Measurements from ENCODE around the gene DLG1. TPM values are rescaled to one million over a fixed set of nuclear protein-coding genes. Genes with fewer than 3 reads are reported as not detected.

The DLG1 gene
- total RNA-seq, 2 donors from 2014 or later = 115 to 124 TPM

GRCh38 chr3:197132916-197133530 lies 165.4 kb downstream of the DLG1 start:
- Histone ChIP-seq H3K9ac (ENCODE audit: low read depth in 2 of 2, low read length in 2 of 2) (no peak overlapping the region), H3K27ac (no peak overlapping the region), H3K4me1 (no peaks in the 10 kb centered on the region), H3K9me3 (no peaks in the 10 kb centered on the region), H3K36me3 (peaks cover 8% of the 10 kb centered on the region), H3K4me3 (no peak overlapping the region), H3K27me3 (no peaks in the 10 kb centered on the region)
- TF ChIP-seq, protein P1, sequence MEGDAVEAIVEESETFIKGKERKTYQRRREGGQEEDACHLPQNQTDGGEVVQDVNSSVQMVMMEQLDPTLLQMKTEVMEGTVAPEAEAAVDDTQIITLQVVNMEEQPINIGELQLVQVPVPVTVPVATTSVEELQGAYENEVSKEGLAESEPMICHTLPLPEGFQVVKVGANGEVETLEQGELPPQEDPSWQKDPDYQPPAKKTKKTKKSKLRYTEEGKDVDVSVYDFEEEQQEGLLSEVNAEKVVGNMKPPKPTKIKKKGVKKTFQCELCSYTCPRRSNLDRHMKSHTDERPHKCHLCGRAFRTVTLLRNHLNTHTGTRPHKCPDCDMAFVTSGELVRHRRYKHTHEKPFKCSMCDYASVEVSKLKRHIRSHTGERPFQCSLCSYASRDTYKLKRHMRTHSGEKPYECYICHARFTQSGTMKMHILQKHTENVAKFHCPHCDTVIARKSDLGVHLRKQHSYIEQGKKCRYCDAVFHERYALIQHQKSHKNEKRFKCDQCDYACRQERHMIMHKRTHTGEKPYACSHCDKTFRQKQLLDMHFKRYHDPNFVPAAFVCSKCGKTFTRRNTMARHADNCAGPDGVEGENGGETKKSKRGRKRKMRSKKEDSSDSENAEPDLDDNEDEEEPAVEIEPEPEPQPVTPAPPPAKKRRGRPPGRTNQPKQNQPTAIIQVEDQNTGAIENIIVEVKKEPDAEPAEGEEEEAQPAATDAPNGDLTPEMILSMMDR (IDR thresholded peaks at IDR 0.05) = no peak
- intact Hi-C loops (cut with DNase I) = no loop called here
- no peak for DNase-seq

DNA sequence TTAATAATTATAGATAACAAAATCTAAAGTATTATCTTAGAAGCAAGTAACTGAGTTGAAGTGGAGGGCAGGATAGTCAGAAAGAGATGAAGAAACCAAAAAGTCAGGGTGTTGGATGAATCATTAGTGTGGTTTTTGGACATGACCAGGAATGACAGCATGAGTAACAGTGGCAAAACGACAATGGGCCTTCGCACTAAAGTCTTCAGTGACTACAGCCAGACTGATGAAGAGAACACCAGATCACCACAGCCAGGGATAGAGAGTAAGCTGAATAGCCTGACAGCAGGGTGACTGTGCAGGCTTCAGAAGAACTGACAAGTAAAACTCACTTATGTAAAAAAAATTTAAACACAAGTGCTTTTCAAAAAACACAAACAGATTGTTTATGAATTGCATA lies 172.8 kb downstream of the DLG1 start:
- Histone ChIP-seq H3K9me3 (no peaks in the 10 kb centered on the region), H3K27me3 (no peaks in the 10 kb centered on the region), H3K4me3 (no peak overlapping the region), H3K4me1 (no peaks in the 10 kb centered on the region), H3K9ac (ENCODE audit: low read depth in 2 of 2, low read length in 2 of 2) (no peak overlapping the region), H3K27ac (no peak overlapping the region), H3K36me3 (no peaks in the 10 kb centered on the region)
- intact Hi-C loops (cut with DNase I) = no loop called here
- DNase-seq = no peak
- TF ChIP-seq, protein P1 (IDR thresholded peaks at IDR 0.05) = no peak

- no peaks in the 10 kb centered on the region for H3K4me1 ChIP-seq
- intact Hi-C loops (cut with DNase I) = no loop called here
- DNase-seq = no peak
- H3K27me3 ChIP-seq = no peaks in the 10 kb centered on the region
- H3K4me3 ChIP-seq = no peak overlapping the region
- H3K9ac ChIP-seq (ENCODE audit: low read depth in 2 of 2, low read length in 2 of 2) = no peak overlapping the region
- H3K36me3 ChIP-seq = no peaks in the 10 kb centered on the region
- TF ChIP-seq, protein P1 (IDR thresholded peaks at IDR 0.05) = no peak
- no peak overlapping the region for H3K27ac ChIP-seq
- H3K9me3 ChIP-seq = no peaks in the 10 kb centered on the region
These were observed 173.7 kb downstream of the DLG1 start for GRCh38 chr3:197124713-197125112.

GRCh38 chr3:197122394-197122793 lies 176.0 kb downstream of the DLG1 start:
- Histone ChIP-seq H3K9me3 (no peaks in the 10 kb centered on the region), H3K27me3 (no peaks in the 10 kb centered on the region), H3K36me3 (no peaks in the 10 kb centered on the region), H3K27ac (no peak overlapping the region), H3K9ac (ENCODE audit: low read depth in 2 of 2, low read length in 2 of 2) (no peak overlapping the region), H3K4me3 (no peak overlapping the region), H3K4me1 (no peaks in the 10 kb centered on the region)
- TF ChIP-seq, protein P1 (IDR thresholded peaks at IDR 0.05) = no peak
- intact Hi-C loops (cut with DNase I) = no loop called here
- DNase-seq = no peak

DNA sequence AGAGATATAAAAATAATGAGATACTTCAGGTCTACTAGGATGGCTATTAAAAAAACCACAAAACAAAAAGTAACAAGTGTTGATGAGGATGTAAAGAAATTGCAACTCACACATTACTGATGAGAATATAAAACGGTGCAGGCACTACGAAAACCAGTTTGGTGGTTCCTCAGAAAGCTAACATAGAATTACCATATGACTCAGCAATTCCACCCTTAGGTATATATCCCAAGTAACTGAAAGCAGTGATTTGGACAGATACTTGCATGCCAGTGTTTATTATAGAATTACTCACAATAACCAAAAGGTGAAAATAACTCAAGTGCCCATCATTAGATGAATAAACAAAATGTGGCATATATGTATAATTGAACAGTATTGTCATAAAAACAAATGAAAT lies 181.3 kb downstream of the DLG1 start:
- Histone ChIP-seq H3K4me1 (no peaks in the 10 kb centered on the region), H3K4me3 (no peak overlapping the region), H3K27me3 (no peaks in the 10 kb centered on the region), H3K9me3 (no peaks in the 10 kb centered on the region), H3K27ac (no peak overlapping the region), H3K36me3 (no peaks in the 10 kb centered on the region), H3K9ac (ENCODE audit: low read depth in 2 of 2, low read length in 2 of 2) (no peak overlapping the region)
- TF ChIP-seq, protein P1 (IDR thresholded peaks at IDR 0.05) = no peak
- DNase-seq = no peak
- intact Hi-C loops (cut with DNase I) = no loop called here
